GM23338 (cell line): ENCODE data around the gene JMJD1C. TPM values are rescaled to one million over a fixed set of nuclear protein-coding genes. Genes with fewer than 3 reads are reported as not detected.

Source experiments
- ATAC-seq: fragments of 200-7000 bp; cut with Tn5 transposase; 3 replicates; pipeline ENCODE4 v1.9.1; 2020
- DNase-seq: peaks from one replicate; pipeline ENCODE4 v3.0.0-alpha.2; 2015; ENCODE audit warnings: low spot score
- H2AFZ ChIP-seq: fragments of 200-600 bp; sonication (generic); 2 replicates; pipeline ENCODE4 v1.8.0; 2016; ENCODE audit warnings: antibody characterized with exemption, mild to moderate bottlenecking, moderate library complexity
- H3F3A ChIP-seq: fragments of 200-600 bp; sonication (generic); replicated peaks from 2 replicates; pipeline ENCODE4 v1.8.0; 2017; ENCODE audit warnings: antibody characterized with exemption, mixed run types, low read depth
- H3K27ac ChIP-seq: fragments of 200-600 bp; sonication (generic); 2 replicates; pipeline ENCODE4 v1.6.1; 2016; ENCODE audit warnings: low read depth
- H3K27me3 ChIP-seq: fragments of 200-600 bp; sonication (generic); 2 replicates; pipeline ENCODE4 v1.8.0; 2016; ENCODE audit warnings: mild to moderate bottlenecking, mixed run types, moderate library complexity; ENCODE audit not compliant: insufficient read depth
- H3K36me3 ChIP-seq: fragments of 200-600 bp; sonication (generic); 2 replicates; pipeline ENCODE4 v1.8.0; 2016; ENCODE audit warnings: mild to moderate bottlenecking; ENCODE audit not compliant: insufficient read depth
- H3K4me1 ChIP-seq: fragments of 200-600 bp; sonication (generic); 2 replicates; pipeline ENCODE4 v1.8.0; 2016; ENCODE audit warnings: mild to moderate bottlenecking, moderate library complexity; ENCODE audit not compliant: insufficient read depth
- H3K4me2 ChIP-seq: fragments of 200-600 bp; sonication (generic); 2 replicates; pipeline ENCODE4 v1.7.1; 2017; ENCODE audit warnings: mixed run types
- H3K4me3 ChIP-seq: fragments of 200-600 bp; sonication (generic); 2 replicates; pipeline ENCODE4 v1.6.1; 2016; ENCODE audit warnings: mixed run types
- H3K79me2 ChIP-seq: fragments of 200-600 bp; sonication (generic); replicated peaks from 2 replicates; pipeline ENCODE4 v1.8.0; 2017; ENCODE audit warnings: mild to moderate bottlenecking; ENCODE audit not compliant: insufficient read depth
- H3K9me2 ChIP-seq: fragments of 200-600 bp; sonication (generic); 2 replicates; pipeline ENCODE4 v1.8.0; 2017; ENCODE audit not compliant: insufficient read depth
- H4K20me1 ChIP-seq: fragments of 200-600 bp; sonication (generic); replicated peaks from 2 replicates; pipeline ENCODE4 v1.8.0; 2017; ENCODE audit warnings: mild to moderate bottlenecking; ENCODE audit not compliant: insufficient read depth
- H3K27ac Mint-ChIP-seq: 2 replicates; pipeline ENCODE4 v1.8.0; 2020; ENCODE audit warnings: inconsistent platforms, mild to moderate bottlenecking, moderate library complexity, mixed read lengths
- H3K27me3 Mint-ChIP-seq: 3 replicates; pipeline ENCODE4 v1.8.0; 2022; ENCODE audit warnings: low read depth, mild to moderate bottlenecking, moderate library complexity, mixed read lengths, inconsistent platforms; ENCODE audit not compliant: insufficient read depth, poor library complexity
- H3K36me3 Mint-ChIP-seq: 3 replicates; pipeline ENCODE4 v1.8.0; 2021; ENCODE audit warnings: low read depth, mild to moderate bottlenecking, inconsistent platforms, moderate library complexity, mixed read lengths
- H3K4me1 Mint-ChIP-seq: 3 replicates; pipeline ENCODE4 v1.8.0; 2020; ENCODE audit warnings: mild to moderate bottlenecking, inconsistent platforms, mixed read lengths
- H3K4me3 Mint-ChIP-seq: 3 replicates; pipeline ENCODE4 v1.8.0; 2021; ENCODE audit warnings: moderate library complexity, mild to moderate bottlenecking, inconsistent platforms, mixed read lengths
- H3K9me3 Mint-ChIP-seq: 3 replicates; pipeline ENCODE4 v1.8.0; 2020; ENCODE audit warnings: moderate library complexity, mild to moderate bottlenecking, inconsistent platforms, mixed read lengths
- CREB1 ChIP-seq: fragments of 250-450 bp; sonication (Bioruptor Pico); IDR thresholded peaks from 2 replicates; pipeline ENCODE4 v1.5.0; 2020; ENCODE audit warnings: low read depth, mild to moderate bottlenecking, moderate library complexity
- CTCF ChIP-seq, 2 experiments: fragments of 200-600 bp in 1 of 2; sonication (generic) in 1 of 2; conservative IDR thresholded peaks; 2 replicates each; pipeline versions ENCODE4 v1.5.1 to v1.6.1; 2016 to 2017; ENCODE audit warnings: antibody characterized with exemption in 2 of 2, low read depth in 2 of 2, mild to moderate bottlenecking in 2 of 2, moderate library complexity in 1 of 2
- EZH2 ChIP-seq: fragments of 200-600 bp; sonication (generic); IDR thresholded peaks from one replicate; pipeline ENCODE4 v1.8.0; 2017; ENCODE audit warnings: antibody characterized with exemption, mild to moderate bottlenecking, low read depth; ENCODE audit not compliant: unreplicated experiment
- EZH2phosphoT487 ChIP-seq: fragments of 200-600 bp; sonication (generic); IDR thresholded peaks from one replicate; pipeline ENCODE4 v1.8.1; 2018; ENCODE audit warnings: antibody characterized with exemption; ENCODE audit not compliant: unreplicated experiment
- NANOG ChIP-seq: IDR thresholded peaks from 2 replicates; pipeline ENCODE4 v1.6.1; 2016; ENCODE audit warnings: antibody characterized with exemption, borderline replicate concordance
- POLR2AphosphoS5 ChIP-seq: IDR thresholded peaks from 2 replicates; pipeline ENCODE4 v1.6.1; 2016; ENCODE audit warnings: antibody characterized with exemption, low read depth
- STAT1 ChIP-seq: IDR thresholded peaks from one replicate; pipeline ENCODE4 v1.6.1; 2016; ENCODE audit warnings: antibody characterized with exemption; ENCODE audit not compliant: unreplicated experiment
- ZNF114 ChIP-seq: fragments of 250-450 bp; sonication (Bioruptor Pico); IDR thresholded peaks from 2 replicates; pipeline ENCODE4 v1.5.0; 2020; ENCODE audit warnings: mild to moderate bottlenecking, moderate library complexity
- ZNF462 ChIP-seq: fragments of 250-450 bp; sonication (Bioruptor Pico); IDR thresholded peaks from 2 replicates; pipeline ENCODE4 v1.5.0; 2020; ENCODE audit warnings: mild to moderate bottlenecking, moderate library complexity
- polyA plus RNA-seq: library from polyadenylated mRNA; unstranded; fragments of >200 nt; fragmentation: Nextera tagmentation; extraction: Ambion mirVana; gene quantifications from 2 replicates; pipeline ENCODE4 v1.2.1, GENCODE V29; 2016
- total RNA-seq: library from RNA; depleted of rRNA; stranded (reverse); fragments of >200 nt; shearing (Covaris generic); gene quantifications from 2 replicates; pipeline ENCODE4 v1.2.3, GENCODE V29; 2014
- TF ChIP-seq, protein P1 (sequence below): IDR thresholded peaks from 2 replicates; pipeline ENCODE4 v1.6.1; 2016; ENCODE audit warnings: antibody characterized with exemption
- TF ChIP-seq, protein P2 (sequence below): IDR thresholded peaks from one replicate; pipeline ENCODE4 v1.6.1; 2018; ENCODE audit warnings: antibody characterized with exemption; ENCODE audit not compliant: unreplicated experiment

The JMJD1C gene
- total and polyA plus RNA-seq, 2 experiments from 2014 or later: 333 to 435 TPM

DNA sequence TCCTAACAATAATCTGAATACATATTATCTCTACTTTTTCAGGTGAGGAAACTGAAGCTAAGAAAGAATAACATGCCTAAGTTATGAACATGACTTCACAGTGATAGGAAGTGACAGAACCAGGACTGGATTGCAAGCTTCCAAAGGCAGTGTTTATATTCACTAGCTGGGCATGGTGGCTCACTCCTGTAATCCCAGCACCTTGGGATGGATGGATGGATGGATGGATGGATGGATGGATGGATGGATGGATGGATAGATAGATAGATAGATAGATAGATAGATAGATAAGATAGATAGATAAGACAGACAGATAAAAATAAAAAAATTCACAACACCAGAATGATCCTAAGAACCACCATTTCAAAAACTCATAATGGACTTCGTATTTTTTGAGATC is 18.2 kb upstream of the JMJD1C start (continued):
- TF ChIP-seq CTCF (conservative IDR thresholded peaks at IDR 0.05; ENCODE audit: low read depth in 2 of 2): no peak

DNA sequence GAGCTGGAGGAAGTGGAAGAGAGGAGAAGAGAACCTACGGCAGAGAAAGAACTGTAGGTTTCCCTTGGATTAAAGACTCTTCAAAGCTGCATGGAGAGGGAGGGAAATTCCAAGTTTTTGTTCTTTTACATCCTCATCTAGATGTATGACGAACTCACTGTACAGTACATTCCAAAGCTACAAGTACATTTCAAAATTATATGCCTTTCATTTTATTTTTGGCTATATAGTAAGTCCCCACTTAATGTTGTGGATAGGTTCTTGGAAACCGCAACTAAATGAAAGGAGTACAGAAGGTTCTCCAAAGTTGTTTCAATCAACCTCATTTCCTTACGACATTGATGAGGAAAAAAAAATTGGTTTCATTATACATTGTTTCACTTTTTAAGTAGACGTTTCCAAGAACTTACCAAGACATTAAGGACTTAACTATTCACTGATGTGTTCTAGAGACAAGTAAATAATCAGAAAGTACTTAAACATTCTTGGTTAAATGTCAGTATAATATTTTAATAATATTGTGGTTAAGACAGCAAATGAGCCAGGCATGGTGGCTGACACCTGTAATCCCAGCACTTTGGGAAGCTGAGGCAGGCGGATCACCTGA is 16.1 kb upstream of the JMJD1C start:
- no peaks in the 10 kb centered on the region for H3K27me3 ChIP-seq
- no peak overlapping the region for H3K27ac ChIP-seq
- no peak overlapping the region for H3K4me3 ChIP-seq
- no peaks in the 10 kb centered on the region for H3K36me3 ChIP-seq
- Mint-ChIP-seq H3K36me3 (no peaks in the 10 kb centered on the region), H3K27ac (no peak overlapping the region), H3K4me3 (no peak overlapping the region), H3K4me1 (peaks cover 30% of the 10 kb centered on the region), H3K27me3 (no peaks in the 10 kb centered on the region), H3K9me3 (no peaks in the 10 kb centered on the region)
- DNase-seq (no peak), ATAC-seq (no peak)
- peaks cover 3% of the 10 kb centered on the region; the same call in 1 of the 2 replicates for H4K20me1 ChIP-seq
- H3K4me1 ChIP-seq: peaks cover 47% of the 10 kb centered on the region
- no peak overlapping the region for H3K4me2 ChIP-seq
- H2AFZ ChIP-seq: no peak overlapping the region
- peaks cover 92% of the 10 kb centered on the region for H3K79me2 ChIP-seq
- H3F3A ChIP-seq: no peaks in the 10 kb centered on the region
- no peaks in the 10 kb centered on the region for H3K9me2 ChIP-seq
- TF ChIP-seq ZNF462 (CRISPR knock-in tag) (no peak), CREB1 (no peak), NANOG (no peak), EZH2 (no peak), EZH2phosphoT487 (no peak), ZNF114 (CRISPR knock-in tag) (no peak), STAT1 (no peak), POLR2AphosphoS5 (no peak)
- TF ChIP-seq, protein P1, sequence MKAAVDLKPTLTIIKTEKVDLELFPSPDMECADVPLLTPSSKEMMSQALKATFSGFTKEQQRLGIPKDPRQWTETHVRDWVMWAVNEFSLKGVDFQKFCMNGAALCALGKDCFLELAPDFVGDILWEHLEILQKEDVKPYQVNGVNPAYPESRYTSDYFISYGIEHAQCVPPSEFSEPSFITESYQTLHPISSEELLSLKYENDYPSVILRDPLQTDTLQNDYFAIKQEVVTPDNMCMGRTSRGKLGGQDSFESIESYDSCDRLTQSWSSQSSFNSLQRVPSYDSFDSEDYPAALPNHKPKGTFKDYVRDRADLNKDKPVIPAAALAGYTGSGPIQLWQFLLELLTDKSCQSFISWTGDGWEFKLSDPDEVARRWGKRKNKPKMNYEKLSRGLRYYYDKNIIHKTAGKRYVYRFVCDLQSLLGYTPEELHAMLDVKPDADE: no peak
- TF ChIP-seq, protein P2, sequence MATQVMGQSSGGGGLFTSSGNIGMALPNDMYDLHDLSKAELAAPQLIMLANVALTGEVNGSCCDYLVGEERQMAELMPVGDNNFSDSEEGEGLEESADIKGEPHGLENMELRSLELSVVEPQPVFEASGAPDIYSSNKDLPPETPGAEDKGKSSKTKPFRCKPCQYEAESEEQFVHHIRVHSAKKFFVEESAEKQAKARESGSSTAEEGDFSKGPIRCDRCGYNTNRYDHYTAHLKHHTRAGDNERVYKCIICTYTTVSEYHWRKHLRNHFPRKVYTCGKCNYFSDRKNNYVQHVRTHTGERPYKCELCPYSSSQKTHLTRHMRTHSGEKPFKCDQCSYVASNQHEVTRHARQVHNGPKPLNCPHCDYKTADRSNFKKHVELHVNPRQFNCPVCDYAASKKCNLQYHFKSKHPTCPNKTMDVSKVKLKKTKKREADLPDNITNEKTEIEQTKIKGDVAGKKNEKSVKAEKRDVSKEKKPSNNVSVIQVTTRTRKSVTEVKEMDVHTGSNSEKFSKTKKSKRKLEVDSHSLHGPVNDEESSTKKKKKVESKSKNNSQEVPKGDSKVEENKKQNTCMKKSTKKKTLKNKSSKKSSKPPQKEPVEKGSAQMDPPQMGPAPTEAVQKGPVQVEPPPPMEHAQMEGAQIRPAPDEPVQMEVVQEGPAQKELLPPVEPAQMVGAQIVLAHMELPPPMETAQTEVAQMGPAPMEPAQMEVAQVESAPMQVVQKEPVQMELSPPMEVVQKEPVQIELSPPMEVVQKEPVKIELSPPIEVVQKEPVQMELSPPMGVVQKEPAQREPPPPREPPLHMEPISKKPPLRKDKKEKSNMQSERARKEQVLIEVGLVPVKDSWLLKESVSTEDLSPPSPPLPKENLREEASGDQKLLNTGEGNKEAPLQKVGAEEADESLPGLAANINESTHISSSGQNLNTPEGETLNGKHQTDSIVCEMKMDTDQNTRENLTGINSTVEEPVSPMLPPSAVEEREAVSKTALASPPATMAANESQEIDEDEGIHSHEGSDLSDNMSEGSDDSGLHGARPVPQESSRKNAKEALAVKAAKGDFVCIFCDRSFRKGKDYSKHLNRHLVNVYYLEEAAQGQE: no peak
